OCI-LY7 (cell line): ENCODE data around the gene DUSP2.

Experiments used
- EZH2phosphoT487 ChIP-seq: fragments of 200-600 bp; sonication (generic); IDR thresholded peaks from 2 replicates; pipeline ENCODE4 v1.6.1; 2018; ENCODE audit warnings: low read depth, borderline replicate concordance, mild to moderate bottlenecking, mixed run types, antibody characterized with exemption, low read length, moderate library complexity, mixed read lengths
- TF ChIP-seq, protein P1 (sequence below): fragments of 200-600 bp; sonication (generic); conservative IDR thresholded peaks from 2 replicates; pipeline ENCODE4 v1.5.1; 2014; ENCODE audit warnings: mild to moderate bottlenecking, antibody characterized with exemption, low read length, moderate library complexity, mixed read lengths

- TF ChIP-seq EZH2phosphoT487 = no peak
- TF ChIP-seq, protein P1, sequence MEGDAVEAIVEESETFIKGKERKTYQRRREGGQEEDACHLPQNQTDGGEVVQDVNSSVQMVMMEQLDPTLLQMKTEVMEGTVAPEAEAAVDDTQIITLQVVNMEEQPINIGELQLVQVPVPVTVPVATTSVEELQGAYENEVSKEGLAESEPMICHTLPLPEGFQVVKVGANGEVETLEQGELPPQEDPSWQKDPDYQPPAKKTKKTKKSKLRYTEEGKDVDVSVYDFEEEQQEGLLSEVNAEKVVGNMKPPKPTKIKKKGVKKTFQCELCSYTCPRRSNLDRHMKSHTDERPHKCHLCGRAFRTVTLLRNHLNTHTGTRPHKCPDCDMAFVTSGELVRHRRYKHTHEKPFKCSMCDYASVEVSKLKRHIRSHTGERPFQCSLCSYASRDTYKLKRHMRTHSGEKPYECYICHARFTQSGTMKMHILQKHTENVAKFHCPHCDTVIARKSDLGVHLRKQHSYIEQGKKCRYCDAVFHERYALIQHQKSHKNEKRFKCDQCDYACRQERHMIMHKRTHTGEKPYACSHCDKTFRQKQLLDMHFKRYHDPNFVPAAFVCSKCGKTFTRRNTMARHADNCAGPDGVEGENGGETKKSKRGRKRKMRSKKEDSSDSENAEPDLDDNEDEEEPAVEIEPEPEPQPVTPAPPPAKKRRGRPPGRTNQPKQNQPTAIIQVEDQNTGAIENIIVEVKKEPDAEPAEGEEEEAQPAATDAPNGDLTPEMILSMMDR = no peak
Measured at GRCh38 chr2:96118698-96119388, 26.4 kb downstream of the DUSP2 start.
